ENCODE results near the gene ADCYAP1R1. TPM values are rescaled to one million over a fixed set of nuclear protein-coding genes. Genes with fewer than 3 reads are reported as not detected.

The ADCYAP1R1 gene
- polyA plus RNA-seq, 3 donors: not detected

DNA sequence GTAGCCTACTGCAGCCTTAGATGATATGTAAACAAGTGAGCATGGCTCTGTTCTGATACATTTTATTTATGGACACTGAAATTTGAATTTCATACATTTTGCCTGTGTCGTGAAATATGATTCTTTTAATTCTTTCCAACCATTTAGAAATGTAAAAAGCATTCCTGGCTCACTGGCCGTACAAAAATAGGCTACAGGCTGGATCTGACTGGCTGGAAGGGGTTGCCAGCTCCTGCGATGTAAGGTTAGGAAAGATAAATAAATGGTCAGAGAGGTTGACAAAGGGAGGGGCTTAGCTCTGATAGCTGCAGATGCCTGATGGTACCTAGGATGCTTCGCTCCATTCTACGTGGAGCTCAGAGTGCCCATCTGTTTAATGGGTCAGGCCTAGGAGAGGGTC lies 3.4 kb downstream of the ADCYAP1R1 start:
- Mint-ChIP-seq H3K9me3 (peaks cover 0 to 7% (median 2%) of the 10 kb centered on the region in 7 donors), H3K27me3 (ENCODE audit: low read depth in 3 of 3) (peaks cover 45 to 57% (median 45%) of the 10 kb centered on the region in 3 donors), H3K4me3 (no peak overlapping the region), H3K27ac (no peak overlapping the region), H3K36me3 (no peaks in the 10 kb centered on the region), H3K4me1 (no peaks in the 10 kb centered on the region)
- H3K4me3 ChIP-seq (replicated peaks in 1 of 3; ENCODE audit: low read depth in 2 of 3, low read length in 3 of 3): no peak overlapping the region
- H3K79me2 ChIP-seq (ENCODE audit: insufficient read depth, low read length): no peaks in the 10 kb centered on the region
- H4K20me1 ChIP-seq (ENCODE audit: insufficient read depth, low read length): no peaks in the 10 kb centered on the region
- H3K27me3 ChIP-seq (ENCODE audit: control insufficient read depth in 2 of 2, insufficient read depth in 2 of 2, low read length in 2 of 2): peaks cover 19 to 38% of the 10 kb centered on the region in 2 donors
- no peak overlapping the region for H3K9ac ChIP-seq (ENCODE audit: insufficient read depth, low read length, poor library complexity, severe bottlenecking)
- DNase-seq: no peak
- H3K4me2 ChIP-seq (replicated peaks; ENCODE audit: extremely low read depth, low read length, poor library complexity, severe bottlenecking): no peak overlapping the region
- WGBS (ENCODE audit: insufficient coverage): 100% methylated on average over 3 of the region's 5 CpGs
- no peaks in the 10 kb centered on the region for H3K4me1 ChIP-seq (ENCODE audit: control insufficient read depth in 1 of 2, insufficient read depth in 2 of 2, low read length in 2 of 2)
- H3K36me3 ChIP-seq (replicated peaks in 1 of 2; ENCODE audit: control insufficient read depth in 1 of 2, insufficient read depth in 2 of 2, low read length in 2 of 2): no peaks in the 10 kb centered on the region
- no peaks in the 10 kb centered on the region for H3K9me3 ChIP-seq (replicated peaks in 1 of 2; ENCODE audit: control insufficient read depth in 1 of 2, insufficient read depth in 1 of 2, low read length in 2 of 2)
- no peak overlapping the region for H3K27ac ChIP-seq (ENCODE audit: low read depth in 1 of 2, low read length in 2 of 2)
- H2AFZ ChIP-seq (ENCODE audit: insufficient read depth, low read depth, low read length, poor library complexity, severe bottlenecking): no peak overlapping the region
- intact Hi-C loops (cut with micrococcal nuclease): no loop called here
- TF ChIP-seq, protein P1, sequence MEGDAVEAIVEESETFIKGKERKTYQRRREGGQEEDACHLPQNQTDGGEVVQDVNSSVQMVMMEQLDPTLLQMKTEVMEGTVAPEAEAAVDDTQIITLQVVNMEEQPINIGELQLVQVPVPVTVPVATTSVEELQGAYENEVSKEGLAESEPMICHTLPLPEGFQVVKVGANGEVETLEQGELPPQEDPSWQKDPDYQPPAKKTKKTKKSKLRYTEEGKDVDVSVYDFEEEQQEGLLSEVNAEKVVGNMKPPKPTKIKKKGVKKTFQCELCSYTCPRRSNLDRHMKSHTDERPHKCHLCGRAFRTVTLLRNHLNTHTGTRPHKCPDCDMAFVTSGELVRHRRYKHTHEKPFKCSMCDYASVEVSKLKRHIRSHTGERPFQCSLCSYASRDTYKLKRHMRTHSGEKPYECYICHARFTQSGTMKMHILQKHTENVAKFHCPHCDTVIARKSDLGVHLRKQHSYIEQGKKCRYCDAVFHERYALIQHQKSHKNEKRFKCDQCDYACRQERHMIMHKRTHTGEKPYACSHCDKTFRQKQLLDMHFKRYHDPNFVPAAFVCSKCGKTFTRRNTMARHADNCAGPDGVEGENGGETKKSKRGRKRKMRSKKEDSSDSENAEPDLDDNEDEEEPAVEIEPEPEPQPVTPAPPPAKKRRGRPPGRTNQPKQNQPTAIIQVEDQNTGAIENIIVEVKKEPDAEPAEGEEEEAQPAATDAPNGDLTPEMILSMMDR (IDR thresholded peaks at IDR 0.05): no peak

DNA sequence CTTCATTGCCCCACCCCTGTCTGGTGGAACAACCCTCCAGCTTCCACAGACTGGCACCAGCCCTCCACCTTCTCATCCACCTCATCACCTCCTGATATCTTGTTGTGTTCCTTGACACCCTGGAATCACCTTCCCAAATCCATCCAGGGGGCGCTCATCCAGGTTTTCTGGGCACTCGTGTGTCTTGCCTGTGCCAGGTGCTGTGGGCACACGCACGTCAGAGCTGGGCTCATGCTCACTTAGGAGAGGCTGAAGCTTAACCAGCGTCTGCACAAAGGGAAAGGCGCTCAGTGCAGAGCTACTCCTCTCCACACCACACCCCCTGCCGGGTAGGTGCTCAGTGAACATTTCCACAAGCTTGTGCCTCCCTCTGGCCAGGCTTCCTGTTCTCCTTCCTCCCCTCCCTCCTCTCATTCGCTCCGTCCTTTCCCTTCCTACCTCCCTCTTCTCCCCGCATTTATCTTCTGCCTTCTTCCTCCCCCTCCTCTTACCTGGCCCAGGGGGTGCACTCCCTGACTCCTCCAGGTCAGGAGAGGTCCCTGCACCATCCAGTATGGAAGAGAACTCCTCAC lies 4.8 kb downstream of the ADCYAP1R1 start:
- H3K9me3 Mint-ChIP-seq: peaks cover 0 to 3% (median 0%) of the 10 kb centered on the region in 7 donors
- TF ChIP-seq, protein P1 (IDR thresholded peaks at IDR 0.05): no peak
- H3K27me3 Mint-ChIP-seq (ENCODE audit: low read depth in 3 of 3): peaks cover 32 to 43% (median 33%) of the 10 kb centered on the region in 3 donors
- Histone ChIP-seq H3K4me3 (replicated peaks in 1 of 3; ENCODE audit: low read depth in 2 of 3, low read length in 3 of 3) (no peak overlapping the region), H3K4me1 (ENCODE audit: control insufficient read depth in 1 of 2, insufficient read depth in 2 of 2, low read length in 2 of 2) (no peaks in the 10 kb centered on the region), H3K79me2 (ENCODE audit: insufficient read depth, low read length) (no peaks in the 10 kb centered on the region), H3K9me3 (replicated peaks in 1 of 2; ENCODE audit: control insufficient read depth in 1 of 2, insufficient read depth in 1 of 2, low read length in 2 of 2) (no peaks in the 10 kb centered on the region), H3K4me2 (replicated peaks; ENCODE audit: extremely low read depth, low read length, poor library complexity, severe bottlenecking) (no peak overlapping the region), H3K36me3 (replicated peaks in 1 of 2; ENCODE audit: control insufficient read depth in 1 of 2, insufficient read depth in 2 of 2, low read length in 2 of 2) (no peaks in the 10 kb centered on the region), H4K20me1 (ENCODE audit: insufficient read depth, low read length) (no peaks in the 10 kb centered on the region), H3K27me3 (ENCODE audit: control insufficient read depth in 2 of 2, insufficient read depth in 2 of 2, low read length in 2 of 2) (peaks cover 6 to 24% of the 10 kb centered on the region in 2 donors), H3K9ac (ENCODE audit: insufficient read depth, low read length, poor library complexity, severe bottlenecking) (no peak overlapping the region), H3K27ac (ENCODE audit: low read depth in 1 of 2, low read length in 2 of 2) (no peak overlapping the region), H2AFZ (ENCODE audit: insufficient read depth, low read depth, low read length, poor library complexity, severe bottlenecking) (no peak overlapping the region)
- H3K4me3 Mint-ChIP-seq: no peak overlapping the region
- 72% methylated on average over 9 of the region's 10 CpGs for WGBS (ENCODE audit: insufficient coverage)
- no peak for DNase-seq
- no peaks in the 10 kb centered on the region for H3K4me1 Mint-ChIP-seq
- no peak overlapping the region for H3K27ac Mint-ChIP-seq
- intact Hi-C loops (cut with micrococcal nuclease): no loop called here
- no peaks in the 10 kb centered on the region for H3K36me3 Mint-ChIP-seq
